ENCODE data around the gene ANKIB1.
"Not testable (repeated sequence)": the region's sequence is repeated elsewhere in the genome, so short reads cannot be mapped to it uniquely, and the experiment has no call there.

ANKIB1 gene

GRCh38 chr7:92245487-92246359, at the start of gene ANKIB1, which contains the start of gene KRIT1:
Gene ANKIB1, plus strand, starts transcription at chr7:92245974. Its CDS starts 49,005 bp downstream, at chr7:92294979.
Gene KRIT1, minus strand, starts transcription at chr7:92245914. Its CDS starts 3,779 bp downstream, at chr7:92242135.
- DNase-seq: peak; percentile 37

GRCh38 chr7:92200791-92201190, 45.0 kb upstream of the ANKIB1 start:
- DNase-seq: no peak

GRCh38 chr7:92205987-92206386, 39.8 kb upstream of the ANKIB1 start:
- no peak for DNase-seq

- DNase-seq: no peak
Measured at GRCh38 chr7:92206672-92207071, 39.1 kb upstream of the ANKIB1 start.

GRCh38 chr7:92221766-92222165, 24.0 kb upstream of the ANKIB1 start:
- no peak for DNase-seq

- no peak for DNase-seq
Measured at GRCh38 chr7:92226981-92227380, 18.8 kb upstream of the ANKIB1 start.

GRCh38 chr7:92228100-92228499, 17.7 kb upstream of the ANKIB1 start:
- DNase-seq: no peak

GRCh38 chr7:92228742-92229141, 17.0 kb upstream of the ANKIB1 start:
- DNase-seq: no peak

GRCh38 chr7:92230547-92230946, 15.2 kb upstream of the ANKIB1 start:
- no peak for DNase-seq

GRCh38 chr7:92242972-92243371, 2.8 kb upstream of the ANKIB1 start:
- no peak for DNase-seq

- DNase-seq: no peak
Measured at GRCh38 chr7:92244808-92245486, 827 bp upstream of the ANKIB1 start.

GRCh38 chr7:92246360-92247101, 757 bp downstream of the ANKIB1 start:
- no peak for DNase-seq

GRCh38 chr7:92250603-92251002, 4.8 kb downstream of the ANKIB1 start:
- DNase-seq: no peak

- DNase-seq: no peak
Measured at GRCh38 chr7:92251181-92251580, 5.4 kb downstream of the ANKIB1 start.

- no peak for DNase-seq
Measured at GRCh38 chr7:92253251-92253650, 7.5 kb downstream of the ANKIB1 start.

- DNase-seq: not testable (repeated sequence)
Measured at GRCh38 chr7:92254800-92255199, 9.0 kb downstream of the ANKIB1 start.

- no peak for DNase-seq
Measured at GRCh38 chr7:92255308-92255707, 9.5 kb downstream of the ANKIB1 start.

GRCh38 chr7:92259062-92259461, 13.3 kb downstream of the ANKIB1 start:
- DNase-seq: no peak

GRCh38 chr7:92259610-92260247, 14.0 kb downstream of the ANKIB1 start:
- DNase-seq: no peak

GRCh38 chr7:92260248-92260781, 14.5 kb downstream of the ANKIB1 start:
- DNase-seq: peak; percentile 9

- no peak for DNase-seq
Measured at GRCh38 chr7:92266415-92267241, 20.9 kb downstream of the ANKIB1 start.

- DNase-seq: no peak
Measured at GRCh38 chr7:92268921-92269320, 23.1 kb downstream of the ANKIB1 start.

Measured in 8988T (cell line).